Measurements from ENCODE around the gene PIP5KL1. TPM values are rescaled to one million over a fixed set of nuclear protein-coding genes. Genes with fewer than 3 reads are reported as not detected.

PIP5KL1 gene
- total RNA-seq, 2 donors from 2014 or later: 1.2 to 1.3 TPM

GRCh38 chr9:127909839-127910273 is 20.7 kb downstream of the PIP5KL1 start:
- no peak for DNase-seq (ENCODE audit: low spot score)
- intact Hi-C loops (cut with DNase I): loop anchor here in 1 of 2 donors (2.0 to 10.0 kb wide), 3 partner anchors 43 to 1152 kb away; partner anchors contain the start of gene CDK9

GRCh38 chr9:127908660-127908926 is 22.0 kb downstream of the PIP5KL1 start:
- no peak for DNase-seq (ENCODE audit: low spot score)

DNA sequence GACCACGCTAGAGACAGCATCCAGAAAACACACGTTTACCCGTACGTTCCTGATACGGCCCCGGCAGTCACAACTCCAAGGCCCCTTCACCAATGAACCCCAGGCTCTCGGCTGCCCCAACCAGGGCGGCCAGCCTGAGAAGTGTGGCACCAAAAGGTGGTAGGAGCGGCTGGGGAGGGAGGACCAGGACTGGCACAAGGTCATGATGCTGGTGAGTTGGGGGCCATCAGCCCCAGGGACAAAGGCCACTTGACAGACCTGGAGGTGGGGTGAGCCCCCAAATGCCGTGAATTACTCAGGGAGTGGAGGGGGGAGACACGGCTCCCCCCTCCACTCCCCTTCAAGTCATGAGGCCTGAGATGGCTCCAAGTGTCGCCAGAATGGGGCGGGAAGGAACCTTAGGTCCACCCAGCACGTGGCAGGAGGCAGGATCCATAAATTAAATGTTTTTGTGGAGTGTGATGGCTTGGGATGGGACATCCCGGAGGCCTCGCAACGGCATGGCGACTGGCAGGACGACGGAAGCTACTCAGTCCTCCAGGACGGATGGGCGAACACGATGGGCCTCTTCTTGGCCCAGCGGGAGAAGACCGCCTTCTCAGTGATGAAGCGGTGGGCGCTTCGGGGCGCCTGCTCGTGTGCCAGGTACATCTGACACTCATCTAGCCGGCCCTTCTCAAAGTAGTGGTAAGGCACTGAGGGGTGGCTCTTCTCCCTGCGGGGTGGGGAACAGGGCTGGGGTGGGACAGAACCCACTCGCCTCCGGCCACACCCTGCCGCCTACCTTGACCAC is 22.5 kb downstream of the PIP5KL1 start:
- intact Hi-C loops (cut with DNase I): loop anchor here in 1 of 2 donors (2.0 kb wide), 1 partner anchor 41 kb away; no protein-coding TSS in a partner anchor

More at GRCh38 chr9:127908660-127908926, 22.0 kb downstream of the PIP5KL1 start:
- intact Hi-C loops (cut with DNase I): loop anchor here in 1 of 2 donors (2.0 kb wide), 1 partner anchor 42 kb away; no protein-coding TSS in a partner anchor

DNA sequence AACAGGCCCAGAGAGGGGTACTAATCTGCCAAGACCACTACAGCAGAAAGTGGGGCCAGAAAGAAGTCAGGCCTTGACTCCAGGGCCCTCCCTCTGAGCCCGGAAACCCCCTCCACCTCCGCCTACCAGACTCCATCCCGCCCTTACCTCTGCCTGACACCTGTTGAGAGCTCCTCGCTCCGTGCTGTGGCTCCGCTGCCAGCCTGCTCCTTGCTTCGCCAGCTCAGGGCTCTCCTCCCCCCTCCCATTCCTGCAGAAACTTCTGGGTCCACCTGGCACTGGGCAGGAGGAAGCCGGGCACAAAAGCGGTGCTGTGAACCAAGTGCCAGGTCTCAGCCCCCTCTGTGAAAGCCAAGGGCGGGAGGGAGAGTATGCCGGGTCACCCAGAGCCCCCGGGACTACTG is 24.8 kb downstream of the PIP5KL1 start:
- intact Hi-C loops (cut with DNase I): no loop called here
- DNase-seq (ENCODE audit: low spot score): no peak

More for the DNA sequence above, 22.5 kb downstream of the PIP5KL1 start:
- no peak for DNase-seq (ENCODE audit: low spot score)

DNA sequence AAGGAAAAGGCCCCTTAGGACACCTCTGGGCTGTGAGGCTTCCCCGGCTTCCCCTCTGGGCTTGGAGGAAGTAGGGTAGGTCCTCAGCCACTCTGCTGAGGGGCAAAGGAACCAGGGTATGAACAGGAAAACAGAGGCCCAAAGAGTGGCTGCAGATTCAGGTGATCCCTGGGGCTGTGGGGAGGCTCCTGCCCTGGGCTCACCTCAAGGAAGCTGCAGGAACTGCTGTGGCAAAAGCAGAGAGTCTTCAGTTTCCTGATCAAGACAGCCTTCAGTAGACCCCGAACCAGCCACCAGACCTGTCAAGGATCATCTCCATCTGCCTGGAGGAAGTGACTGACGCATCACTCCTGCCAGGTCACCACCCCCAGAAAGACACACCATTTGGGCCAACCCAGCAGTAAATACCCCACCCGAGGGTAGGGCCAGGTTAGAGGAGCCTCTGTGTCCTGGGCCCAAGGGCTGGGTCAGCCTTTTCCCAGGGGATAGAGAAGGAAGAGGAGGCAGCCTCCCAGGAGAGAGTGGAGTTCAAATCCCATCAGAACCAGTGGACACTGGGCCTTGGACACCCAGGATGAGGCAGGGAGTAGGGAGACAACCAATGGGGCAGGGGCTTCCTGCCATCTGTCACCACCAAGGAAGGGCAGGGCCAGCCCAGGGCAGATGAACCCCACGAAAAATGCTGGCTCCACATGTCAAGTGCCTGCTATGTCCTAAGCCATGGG is 25.4 kb downstream of the PIP5KL1 start:
- intact Hi-C loops (cut with DNase I): no loop called here
- no peak for DNase-seq (ENCODE audit: low spot score)

GRCh38 chr9:127904561-127905003 is 26.0 kb downstream of the PIP5KL1 start:
- no peak for DNase-seq (ENCODE audit: low spot score)
- intact Hi-C loops (cut with DNase I): no loop called here

- intact Hi-C loops (cut with DNase I): no loop called here
These were observed 26.8 kb downstream of the PIP5KL1 start for GRCh38 chr9:127903557-127904475.

GRCh38 chr9:127899128-127899943 is 31.2 kb downstream of the PIP5KL1 start, which contains the start of gene ST6GALNAC6:
ST6GALNAC6 (minus strand) TSS chr9:127899603; CDS start chr9:127897981, 1,622 bp downstream.
- intact Hi-C loops (cut with DNase I): no loop called here
- DNase-seq (ENCODE audit: low spot score): peak; percentile 92

More at GRCh38 chr9:127903557-127904475, 26.8 kb downstream of the PIP5KL1 start:
- peak; percentile 90 for DNase-seq (ENCODE audit: low spot score)

GRCh38 chr9:127898433-127899127 is 32.0 kb downstream of the PIP5KL1 start:
- no peak for DNase-seq (ENCODE audit: low spot score)
- intact Hi-C loops (cut with DNase I): no loop called here

GRCh38 chr9:127897193-127897692 is 33.3 kb downstream of the PIP5KL1 start:
- intact Hi-C loops (cut with DNase I): no loop called here
- DNase-seq (ENCODE audit: low spot score): peak; percentile 91

DNA sequence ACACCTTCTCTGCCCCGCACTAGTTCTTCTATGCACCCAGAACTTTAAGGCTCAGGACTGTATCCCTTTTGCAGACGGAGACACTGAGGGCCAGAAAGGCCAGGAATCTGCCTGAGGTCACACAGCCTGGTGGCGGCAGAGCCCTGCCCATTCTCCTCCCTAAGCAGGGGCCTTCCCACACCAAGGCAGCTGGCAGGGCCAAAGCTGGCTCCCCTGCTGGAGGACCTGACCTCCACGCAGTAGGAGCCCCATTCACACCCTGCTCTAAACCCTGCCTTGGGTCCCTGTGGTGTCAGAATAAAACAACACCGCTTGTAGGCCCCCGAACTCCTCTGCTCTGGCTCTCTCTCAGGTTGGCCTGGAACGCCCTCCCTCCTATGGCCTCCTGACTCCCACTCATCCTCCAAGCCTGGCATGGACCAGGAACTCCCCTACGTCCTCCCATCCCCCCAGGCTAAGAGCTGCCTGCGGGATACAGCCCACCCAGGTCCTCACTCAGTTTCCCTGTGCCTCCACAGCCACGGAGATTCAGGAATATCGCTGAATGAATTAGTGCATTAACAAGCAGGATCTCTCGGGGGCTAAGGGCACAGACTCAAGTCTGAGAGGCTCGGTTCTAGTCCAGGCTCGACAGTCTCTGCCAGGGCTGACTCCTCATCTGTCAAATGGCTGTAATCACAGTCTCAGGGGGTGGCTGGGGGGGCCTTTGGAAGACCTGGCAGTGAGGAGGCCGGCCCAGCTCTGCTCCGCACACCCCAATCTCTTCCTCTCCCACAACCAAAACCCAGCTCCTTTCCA is 34.0 kb downstream of the PIP5KL1 start:
- DNase-seq (ENCODE audit: low spot score): no peak
- intact Hi-C loops (cut with DNase I): no loop called here

- intact Hi-C loops (cut with DNase I): no loop called here
- no peak for DNase-seq (ENCODE audit: low spot score)
These were observed 34.8 kb downstream of the PIP5KL1 start for GRCh38 chr9:127895811-127896210.

- DNase-seq (ENCODE audit: low spot score): no peak
- intact Hi-C loops (cut with DNase I): no loop called here
These were observed 37.2 kb downstream of the PIP5KL1 start for GRCh38 chr9:127893392-127893791.

DNA sequence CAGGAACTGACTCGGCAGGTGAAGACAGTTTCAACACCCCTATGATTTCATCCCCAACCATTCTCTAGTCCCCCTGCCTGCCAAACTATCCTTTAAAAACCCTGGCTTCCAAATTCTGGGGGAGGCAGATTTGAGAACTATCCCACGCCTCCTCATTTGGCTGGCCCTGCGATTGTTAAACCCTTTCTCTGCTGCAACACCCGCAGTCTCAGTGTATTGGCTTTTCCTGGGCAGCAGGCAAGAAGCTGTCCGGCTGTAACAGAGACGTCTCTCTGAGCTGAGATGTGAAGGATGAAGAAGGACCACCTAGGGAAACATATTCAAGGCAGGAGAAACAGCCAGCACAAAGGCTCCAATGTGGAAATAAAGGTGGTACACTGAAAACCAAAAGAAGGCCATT is 37.7 kb downstream of the PIP5KL1 start:
- no peak for DNase-seq (ENCODE audit: low spot score)
- intact Hi-C loops (cut with DNase I): no loop called here

- DNase-seq (ENCODE audit: low spot score): no peak
- intact Hi-C loops (cut with DNase I): no loop called here
These were observed 40.5 kb downstream of the PIP5KL1 start for GRCh38 chr9:127890053-127890452.

DNA sequence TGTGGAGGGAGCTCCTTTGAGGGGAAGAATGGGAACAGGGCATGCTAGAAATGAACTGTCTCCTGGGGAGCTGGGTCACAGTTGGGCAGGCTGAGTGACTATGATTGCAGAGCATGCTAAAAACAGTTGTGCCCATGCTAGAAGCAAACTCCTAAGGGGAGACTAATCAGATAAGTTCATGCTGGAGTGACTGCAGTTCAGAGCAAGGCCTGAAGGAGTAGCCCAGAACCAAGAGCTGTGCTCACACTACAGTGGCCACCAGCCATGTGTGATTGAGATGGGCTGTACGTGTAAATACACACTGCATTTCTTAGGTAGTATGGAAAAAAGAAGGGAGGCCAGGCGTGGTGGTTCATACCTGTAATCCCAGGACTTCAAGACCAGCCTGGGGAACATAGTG is 42.8 kb downstream of the PIP5KL1 start:
- intact Hi-C loops (cut with DNase I): no loop called here
- DNase-seq (ENCODE audit: low spot score): no peak

GRCh38 chr9:127886401-127886972 is 44.1 kb downstream of the PIP5KL1 start:
- DNase-seq (ENCODE audit: low spot score): no peak
- intact Hi-C loops (cut with DNase I): no loop called here
